Lung microvascular endothelial cell (primary cell): ENCODE data around the gene SMIM5. TPM values are rescaled to one million over a fixed set of nuclear protein-coding genes. Genes with fewer than 3 reads are reported as not detected.
"Not testable (repeated sequence)": the region's sequence is repeated elsewhere in the genome, so short reads cannot be mapped to it uniquely, and the experiment has no call there.

Experiments used
- DNase-seq, 2 donors: peaks; one replicate each; pipeline versions ENCODE4 v3.0.0 to v3.0.0-alpha.2; 2010; ENCODE audit warnings: low read depth in 2 of 2
- total RNA-seq: library from RNA; depleted of rRNA; stranded (reverse); fragments of >200 nt; gene quantifications from 2 replicates; pipeline ENCODE4 v1.2.1, GENCODE V29; 2014

Gene SMIM5
- total RNA-seq = not detected in 2 replicates

- DNase-seq = peak; percentile 80 to 88
Measured at GRCh38 chr17:75632863-75633485, at the start of gene SMIM5. Gene SMIM5, plus strand, starts transcription at chr17:75633434. Its CDS starts 6,768 bp downstream, at chr17:75640202.

DNA sequence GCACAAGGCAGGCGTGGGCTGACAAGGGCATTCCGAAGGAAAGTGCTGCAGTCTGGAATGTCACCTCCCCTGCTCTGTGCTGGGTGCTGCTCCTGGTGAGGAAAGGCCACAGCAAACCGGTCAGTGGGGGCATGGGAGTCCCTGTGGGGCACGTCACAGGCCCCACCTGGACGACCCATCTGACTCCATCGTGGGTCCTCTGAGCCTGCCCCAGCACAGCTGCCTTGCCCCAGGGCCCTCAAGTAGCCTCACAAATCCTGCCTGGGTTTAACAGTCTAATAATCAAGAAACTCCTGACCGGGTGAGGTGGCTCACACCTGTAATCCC, 48.4 kb upstream of the SMIM5 start:
- no peak for DNase-seq

GRCh38 chr17:75587675-75588595, 45.3 kb upstream of the SMIM5 start, which contains the start of gene MYO15B:
Gene MYO15B, plus strand, starts transcription at chr17:75587800. Its CDS starts 258 bp downstream, at chr17:75588058.
- DNase-seq = peak; percentile 10 to 57

- DNase-seq = peak in 1 of 2 donors; percentile 61
Measured at GRCh38 chr17:75588596-75589011, 44.6 kb upstream of the SMIM5 start.

- DNase-seq = peak; percentile 76 to 91
Measured at GRCh38 chr17:75589012-75589918, 44.0 kb upstream of the SMIM5 start.

DNA sequence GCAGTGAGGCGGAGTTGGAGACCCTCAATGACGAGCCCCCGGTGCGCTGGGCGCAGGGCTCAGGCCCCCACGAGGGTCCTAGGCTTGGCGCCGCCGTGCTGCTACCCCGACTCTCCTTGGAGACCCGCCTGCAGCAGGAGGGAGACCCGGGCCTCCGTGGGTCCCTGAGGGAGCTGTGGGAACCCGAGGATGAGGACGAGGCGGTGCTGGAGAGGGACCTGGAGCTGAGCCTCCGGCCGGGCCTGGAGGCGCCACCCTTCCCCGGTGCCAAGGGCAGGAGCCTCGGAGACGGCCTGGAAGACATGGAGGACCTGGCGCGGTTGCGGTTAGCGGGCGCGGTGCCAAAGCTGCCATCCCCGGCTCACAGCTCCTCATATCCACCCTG, 43.3 kb upstream of the SMIM5 start:
- DNase-seq = no peak

- no peak for DNase-seq
Measured at GRCh38 chr17:75590314-75590761, 42.9 kb upstream of the SMIM5 start.

DNA sequence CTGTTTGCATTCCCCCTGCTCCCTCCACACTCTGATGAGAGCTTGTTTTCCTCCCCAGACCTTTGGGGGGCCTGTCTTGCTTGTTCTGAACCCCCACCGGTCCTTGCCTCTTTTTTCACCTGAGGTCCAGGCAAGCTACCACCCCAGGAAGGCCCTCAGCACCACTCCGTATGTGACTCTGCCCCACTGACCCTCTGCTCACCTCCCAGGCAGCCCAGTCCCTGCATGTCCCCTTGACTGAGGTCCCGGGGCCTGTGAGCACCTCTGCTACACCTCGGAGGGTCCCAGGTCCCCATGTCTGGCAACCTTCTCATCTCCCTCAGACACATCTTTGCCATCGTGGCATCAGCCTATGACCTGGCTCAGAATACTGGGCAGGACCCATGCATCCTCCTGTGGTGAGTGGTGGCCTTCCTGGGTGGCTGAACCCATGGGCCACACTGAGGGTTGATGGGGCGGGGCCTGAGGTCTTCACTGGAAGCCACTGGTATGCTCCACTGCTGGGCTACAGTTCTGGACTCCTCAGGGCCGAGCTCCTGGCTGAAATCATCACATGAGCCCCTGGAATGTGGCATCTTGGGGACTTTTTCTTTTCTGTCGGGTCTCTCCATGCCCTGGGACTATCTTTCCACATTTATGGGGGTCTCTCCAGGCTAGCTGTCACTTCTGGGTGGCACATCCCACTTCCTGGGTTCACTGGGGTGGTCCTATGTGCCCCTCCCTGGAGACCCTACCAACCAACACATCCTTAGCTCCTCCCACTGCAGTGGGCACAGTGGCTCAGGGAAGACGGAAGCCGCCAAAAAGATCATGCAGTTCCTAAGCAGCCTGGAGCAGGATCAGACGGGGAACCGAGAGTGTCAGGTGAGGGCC, 42.1 kb upstream of the SMIM5 start:
- DNase-seq = no peak

DNA sequence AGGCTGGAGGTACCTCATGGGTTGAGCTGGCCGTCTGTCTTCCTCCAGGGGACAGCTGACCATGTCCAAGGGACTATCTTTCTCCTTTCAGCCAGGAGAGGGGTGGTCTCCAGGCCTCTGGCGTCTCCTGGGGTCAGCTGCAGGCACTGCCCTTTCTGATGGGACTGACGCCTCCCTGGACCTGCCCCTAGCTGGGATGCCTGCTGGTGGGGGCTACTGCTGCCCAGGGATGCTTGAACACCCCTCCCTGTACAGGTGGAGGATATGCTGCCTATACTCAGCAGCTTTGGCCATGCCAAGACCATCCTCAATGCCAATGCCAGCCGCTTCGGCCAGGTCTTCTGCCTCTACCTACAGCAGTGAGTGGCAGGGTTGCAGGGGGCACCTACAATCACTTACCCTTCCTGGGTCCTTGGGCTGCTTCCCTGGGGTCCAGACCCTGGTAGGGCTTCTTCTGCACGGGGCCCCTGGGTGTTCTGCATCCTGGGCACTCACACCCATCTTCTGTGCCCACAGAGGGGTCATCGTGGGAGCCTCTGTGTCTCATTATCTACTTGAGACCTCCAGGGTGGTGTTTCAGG, 41.4 kb upstream of the SMIM5 start:
- no peak for DNase-seq

GRCh38 chr17:75592348-75593020, 40.8 kb upstream of the SMIM5 start:
- no peak for DNase-seq

DNA sequence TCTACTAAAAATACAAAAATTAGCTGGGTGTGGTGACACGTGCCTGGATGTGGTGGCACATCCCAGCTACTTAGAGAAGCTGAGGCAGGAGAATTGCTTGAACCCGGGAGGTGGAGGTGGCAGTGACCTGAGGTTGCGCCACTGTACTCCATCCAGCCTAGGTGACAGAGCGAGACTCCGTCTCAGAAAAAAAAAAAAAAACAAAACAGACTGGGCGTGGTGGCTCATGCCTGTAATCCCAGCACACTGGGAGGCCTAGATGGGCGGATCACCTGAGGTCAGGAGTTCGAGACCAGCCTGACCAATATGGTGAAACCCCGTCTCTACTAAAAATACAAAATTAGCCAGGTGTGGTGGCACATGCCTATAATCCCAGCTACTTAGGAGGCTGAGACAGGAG, 39.8 kb upstream of the SMIM5 start:
- not testable (repeated sequence) for DNase-seq

GRCh38 chr17:75594499-75595283, 38.5 kb upstream of the SMIM5 start:
- no peak for DNase-seq

- DNase-seq = no peak
Measured at GRCh38 chr17:75595284-75595919, 37.8 kb upstream of the SMIM5 start.

GRCh38 chr17:75595920-75596313, 37.3 kb upstream of the SMIM5 start:
- DNase-seq = no peak

DNA sequence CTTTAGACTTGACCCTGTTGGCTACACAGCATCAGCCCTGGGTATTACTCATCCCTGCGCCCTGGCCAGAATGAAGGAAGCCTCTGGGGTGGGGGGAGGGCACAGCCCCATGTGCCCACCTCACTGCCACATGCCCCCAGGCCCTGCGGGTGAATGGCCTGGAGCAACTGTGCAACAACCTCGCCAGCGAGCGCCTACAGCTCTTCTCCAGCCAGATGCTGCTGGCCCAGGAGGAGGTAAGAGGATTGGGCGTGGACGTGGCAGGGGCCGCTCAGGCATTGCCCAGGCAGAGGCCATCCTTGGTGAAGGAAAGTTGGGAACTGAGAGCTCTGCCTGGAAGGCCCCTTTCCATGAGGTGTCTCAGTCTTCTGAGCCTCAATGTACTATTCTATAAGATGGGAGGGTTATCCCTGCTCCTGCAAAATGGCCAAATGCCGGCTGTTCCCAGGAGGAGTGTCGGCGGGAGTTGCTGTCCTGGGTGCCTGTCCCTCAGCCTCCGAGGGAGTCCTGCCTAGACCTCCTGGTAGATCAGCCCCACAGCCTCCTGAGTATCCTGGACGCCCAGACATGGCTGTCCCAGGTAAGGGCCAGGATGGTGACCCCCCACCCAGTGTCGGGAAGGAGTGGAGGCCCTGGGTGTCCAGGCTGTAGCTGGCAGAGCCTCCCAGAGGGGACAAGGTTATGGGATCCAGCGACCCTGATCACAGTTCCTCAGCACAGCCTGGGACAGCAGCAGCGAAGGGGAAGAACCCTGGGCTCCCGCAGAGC, 36.7 kb upstream of the SMIM5 start:
- DNase-seq = no peak

DNA sequence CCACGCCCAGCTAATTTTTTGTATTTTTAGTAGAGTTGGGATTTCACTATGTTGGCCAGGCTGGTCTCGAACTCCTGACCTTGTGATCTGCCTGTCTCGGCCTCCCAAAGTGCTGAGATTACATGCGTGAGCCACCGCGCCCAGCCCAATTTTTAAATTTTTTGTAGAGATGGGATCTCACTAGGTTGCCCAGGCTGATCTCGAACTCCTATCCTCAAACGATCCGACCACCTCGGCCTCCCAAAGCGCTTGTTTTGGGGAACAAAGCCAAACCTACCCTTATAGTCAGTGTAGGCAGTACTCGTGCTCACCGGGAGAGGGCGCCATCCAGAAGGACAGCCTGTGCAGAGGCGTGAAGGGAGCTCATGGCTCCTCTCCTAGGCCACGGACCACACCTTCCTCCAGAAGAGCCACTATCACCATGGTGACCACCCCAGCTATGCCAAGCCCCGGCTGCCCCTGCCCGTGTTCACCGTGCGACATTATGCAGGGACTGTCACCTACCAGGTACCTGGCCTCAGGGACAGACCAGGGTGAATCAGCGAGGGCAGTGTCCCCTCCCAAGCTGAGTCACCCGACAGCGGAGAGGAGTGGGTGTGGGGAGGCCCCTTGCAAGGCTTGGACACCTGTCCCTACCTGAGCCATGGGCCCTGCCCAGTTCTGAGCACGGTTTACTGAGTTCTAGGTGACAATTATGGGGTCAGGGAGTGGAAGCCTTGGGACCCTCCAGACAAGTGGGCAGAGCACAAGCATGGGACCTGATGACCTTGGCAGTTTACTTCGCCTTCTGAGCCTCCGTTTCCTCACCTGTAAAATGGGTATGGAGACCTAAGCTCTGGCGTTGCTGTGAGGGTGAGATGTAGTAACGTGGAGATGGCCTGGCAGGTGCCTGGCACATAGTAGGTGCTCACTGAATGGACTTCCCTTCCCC, 31.9 kb upstream of the SMIM5 start:
- peak; percentile 48 to 56 for DNase-seq

DNA sequence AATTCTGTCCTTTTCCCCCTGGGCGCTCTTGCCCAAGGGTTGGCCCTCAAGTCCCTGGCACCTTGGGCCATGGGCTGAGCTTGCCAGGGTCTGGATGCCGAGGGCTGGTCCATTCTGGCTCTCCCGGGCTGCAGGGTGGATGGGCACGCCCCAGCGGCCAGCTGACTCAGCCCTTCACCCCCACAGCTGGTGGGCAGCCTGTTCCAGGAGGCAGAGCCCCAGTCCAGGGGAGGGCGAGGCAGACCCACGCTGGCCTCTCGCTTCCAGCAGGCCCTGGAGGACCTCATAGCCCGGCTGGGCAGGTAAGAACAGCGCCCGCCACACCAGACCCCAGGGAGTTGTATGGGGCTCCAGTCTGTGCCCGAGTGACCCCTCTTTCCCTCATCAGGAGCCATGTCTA, 30.6 kb upstream of the SMIM5 start:
- DNase-seq = no peak
